Gastroesophageal sphincter (tissue), 3 donors: ENCODE measurements around the gene C2orf42.

Experiments used
- POLR2A ChIP-seq, 2 donors: fragments of 450-650 bp; IDR thresholded peaks; one replicate each; pipeline ENCODE4 v1.6.1; 2017; ENCODE audit warnings: antibody characterized with exemption in 2 of 2, mild to moderate bottlenecking in 2 of 2, moderate library complexity in 1 of 2
- TF ChIP-seq, protein P1 (sequence below), 4 experiments: fragments of 200-600 bp in 2 of 4; fragments of 450-650 bp in 2 of 4; sonication (generic) in 1 of 4; IDR thresholded peaks; one replicate each; pipeline ENCODE4 v1.5.1; 2017 to 2019; ENCODE audit warnings: antibody characterized with exemption in 4 of 4, mild to moderate bottlenecking in 2 of 4, moderate library complexity in 2 of 4

DNA sequence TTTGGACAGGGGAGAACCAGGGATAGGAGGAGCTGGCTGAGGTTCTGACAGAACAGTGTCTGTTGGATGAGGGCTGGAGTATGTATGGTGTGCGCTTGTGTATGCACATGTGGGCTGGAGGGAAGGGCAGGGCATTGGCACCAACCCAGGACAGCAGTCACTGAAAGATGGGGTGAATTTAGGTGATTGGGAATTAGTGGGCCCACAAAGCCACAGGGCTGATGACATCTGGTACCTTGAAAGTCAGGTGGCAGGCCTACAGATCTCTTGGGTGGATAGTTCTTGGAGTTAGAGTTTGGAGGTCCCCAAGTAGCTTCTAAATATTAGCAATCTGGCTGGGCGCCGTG is 45.7 kb downstream of the C2orf42 start:
- no peak for TF ChIP-seq POLR2A (IDR thresholded peaks at IDR 0.05)
- TF ChIP-seq, protein P1, sequence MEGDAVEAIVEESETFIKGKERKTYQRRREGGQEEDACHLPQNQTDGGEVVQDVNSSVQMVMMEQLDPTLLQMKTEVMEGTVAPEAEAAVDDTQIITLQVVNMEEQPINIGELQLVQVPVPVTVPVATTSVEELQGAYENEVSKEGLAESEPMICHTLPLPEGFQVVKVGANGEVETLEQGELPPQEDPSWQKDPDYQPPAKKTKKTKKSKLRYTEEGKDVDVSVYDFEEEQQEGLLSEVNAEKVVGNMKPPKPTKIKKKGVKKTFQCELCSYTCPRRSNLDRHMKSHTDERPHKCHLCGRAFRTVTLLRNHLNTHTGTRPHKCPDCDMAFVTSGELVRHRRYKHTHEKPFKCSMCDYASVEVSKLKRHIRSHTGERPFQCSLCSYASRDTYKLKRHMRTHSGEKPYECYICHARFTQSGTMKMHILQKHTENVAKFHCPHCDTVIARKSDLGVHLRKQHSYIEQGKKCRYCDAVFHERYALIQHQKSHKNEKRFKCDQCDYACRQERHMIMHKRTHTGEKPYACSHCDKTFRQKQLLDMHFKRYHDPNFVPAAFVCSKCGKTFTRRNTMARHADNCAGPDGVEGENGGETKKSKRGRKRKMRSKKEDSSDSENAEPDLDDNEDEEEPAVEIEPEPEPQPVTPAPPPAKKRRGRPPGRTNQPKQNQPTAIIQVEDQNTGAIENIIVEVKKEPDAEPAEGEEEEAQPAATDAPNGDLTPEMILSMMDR (IDR thresholded peaks at IDR 0.05) = no peak
